Common myeloid progenitor, CD34-positive (primary cell): ENCODE data around the gene CDH9.

Experiments
- CTCF ChIA-PET: fragments of 350-600 bp; sonication (Branson Sonifier 250); formaldehyde crosslinking; loops from one replicate; lab custom pipeline; 2021; ENCODE audit warnings: antibody characterized with exemption; lab: Charles Lee
- POLR2A ChIA-PET: fragments of 350-600 bp; sonication (Branson Sonifier 250); formaldehyde crosslinking; loops from one replicate; lab custom pipeline; 2021; ENCODE audit warnings: antibody characterized with exemption; lab: Charles Lee
- DNase-seq, 3 donors: peaks; one replicate each; pipeline versions ENCODE4 v3.0.0 to v3.0.0-alpha.2; 2013
- H3K27ac ChIP-seq, 2 experiments: 1 replicate in 1 of 2; 2 replicates in 1 of 2; pipeline ENCODE4 v1.7.0; 2013; ENCODE audit warnings: inconsistent platforms in 2 of 2, low read length in 2 of 2, mild to moderate bottlenecking in 2 of 2, low read depth in 1 of 2, moderate library complexity in 1 of 2; ENCODE audit not compliant: severe bottlenecking in 2 of 2, insufficient read depth in 1 of 2, poor library complexity in 1 of 2
- H3K27me3 ChIP-seq, 5 experiments: replicated peaks in 2 of 5; 1 replicate in 3 of 5; 2 replicates in 2 of 5; pipeline versions ENCODE4 v1.6.1 to v1.7.0; 2013; ENCODE audit warnings: low read length in 4 of 5, mild to moderate bottlenecking in 2 of 5, moderate library complexity in 2 of 5, inconsistent platforms in 1 of 5; ENCODE audit not compliant: insufficient read depth in 5 of 5, control insufficient read depth in 4 of 5
- H3K36me3 ChIP-seq, 4 experiments: 1 replicate in 2 of 4; 2 replicates in 2 of 4; pipeline versions ENCODE4 v1.6.1 to v1.7.0; 2013; ENCODE audit warnings: low read length in 3 of 4, control low read depth in 1 of 4, mild to moderate bottlenecking in 1 of 4; ENCODE audit not compliant: control insufficient read depth in 4 of 4, insufficient read depth in 4 of 4
- H3K4me1 ChIP-seq, 4 experiments: 1 replicate in 3 of 4; 2 replicates in 1 of 4; pipeline versions ENCODE4 v1.6.1 to v1.7.1; 2013; ENCODE audit warnings: low read length in 3 of 4, mild to moderate bottlenecking in 3 of 4, control low read depth in 1 of 4, inconsistent platforms in 1 of 4, moderate library complexity in 1 of 4; ENCODE audit not compliant: control insufficient read depth in 4 of 4, insufficient read depth in 4 of 4; ENCODE audit errors: control extremely low read depth in 1 of 4
- H3K4me3 ChIP-seq, 7 experiments: 1 replicate in 4 of 7; 2 replicates in 3 of 7; pipeline versions ENCODE4 v1.5.1 to v1.7.0; 2013; ENCODE audit warnings: mild to moderate bottlenecking in 7 of 7, low read length in 6 of 7, moderate library complexity in 6 of 7, inconsistent platforms in 2 of 7, low read depth in 2 of 7, control low read depth in 1 of 7; ENCODE audit not compliant: insufficient read depth in 4 of 7, control insufficient read depth in 1 of 7; ENCODE audit errors: extremely low read depth in 1 of 7
- H3K9me3 ChIP-seq, 5 experiments: 1 replicate in 4 of 5; 2 replicates in 1 of 5; pipeline versions ENCODE4 v1.6.1 to v1.7.1; 2013; ENCODE audit warnings: low read length in 4 of 5, mild to moderate bottlenecking in 2 of 5, inconsistent platforms in 1 of 5, low read depth in 1 of 5, moderate library complexity in 1 of 5; ENCODE audit not compliant: control insufficient read depth in 4 of 5, insufficient read depth in 2 of 5; ENCODE audit errors: control extremely low read depth in 1 of 5
- WGBS: methylation state at CpG from one replicate; pipeline ENCODE4 v1.1.5; 2013; ENCODE audit not compliant: insufficient coverage; 5-methylcytosine and 5-hydroxymethylcytosine counted together

CDH9 gene

DNA sequence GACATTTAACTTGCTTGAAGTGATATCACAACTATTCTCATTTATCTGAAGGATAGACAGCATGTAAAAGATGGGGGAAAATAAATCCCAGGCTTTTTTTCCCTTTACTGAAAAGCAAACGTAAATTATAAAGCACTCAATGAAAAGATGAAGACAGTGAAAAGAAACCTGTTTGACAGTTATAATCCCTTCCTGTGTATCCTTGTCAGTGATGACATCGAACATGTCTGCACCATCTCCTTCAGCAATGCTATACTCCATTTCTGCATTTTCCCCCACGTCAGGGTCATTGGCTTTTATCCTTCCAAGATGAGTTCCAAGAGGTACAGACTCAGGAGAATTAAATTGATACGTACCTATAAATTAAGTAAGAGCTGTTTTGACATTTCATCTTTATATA lies 134.9 kb downstream of the CDH9 start:
- ChIA-PET CTCF (no interaction called here), POLR2A (no interaction called here)
- WGBS = 87% methylated on average over 3 of the region's 4 CpGs
- H3K27ac ChIP-seq = no peak overlapping the region
- no peak overlapping the region for H3K4me3 ChIP-seq
- H3K4me1 ChIP-seq = no peaks in the 10 kb centered on the region
- no peaks in the 10 kb centered on the region for H3K27me3 ChIP-seq
- H3K9me3 ChIP-seq = no peaks in the 10 kb centered on the region
- no peak for DNase-seq
- no peaks in the 10 kb centered on the region for H3K36me3 ChIP-seq

DNA sequence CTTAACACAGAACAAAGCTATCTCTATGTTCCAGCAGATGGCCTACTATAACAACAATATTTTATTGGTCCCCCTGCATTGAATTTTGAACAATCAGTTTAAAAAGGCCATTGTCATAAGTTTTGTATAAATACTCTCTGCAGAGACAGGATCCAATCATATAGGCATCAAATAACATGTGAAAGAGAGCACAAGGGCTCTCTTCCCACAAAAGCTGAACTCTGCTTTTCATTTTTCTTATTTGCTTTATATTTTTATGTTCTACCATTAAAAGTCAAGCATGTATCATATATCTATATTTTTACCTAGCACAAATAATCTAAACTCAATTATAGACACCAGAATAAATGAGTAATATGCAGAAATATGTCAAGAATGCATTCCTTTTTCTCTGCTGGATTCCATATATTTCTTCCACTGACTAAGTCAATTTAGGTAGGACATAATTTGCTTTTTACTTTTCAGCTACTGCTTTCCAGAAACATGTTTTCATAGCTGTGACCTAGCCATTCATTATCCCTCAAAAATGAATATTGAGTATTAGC lies 143.6 kb downstream of the CDH9 start:
- ChIA-PET CTCF (no interaction called here), POLR2A (no interaction called here)
- Histone ChIP-seq H3K27me3 (no peaks in the 10 kb centered on the region), H3K4me3 (no peak overlapping the region), H3K4me1 (no peaks in the 10 kb centered on the region), H3K9me3 (no peaks in the 10 kb centered on the region), H3K36me3 (no peaks in the 10 kb centered on the region), H3K27ac (no peak overlapping the region)
- no peak for DNase-seq

- Histone ChIP-seq H3K27ac (no peak overlapping the region), H3K4me3 (no peak overlapping the region), H3K27me3 (no peaks in the 10 kb centered on the region), H3K36me3 (no peaks in the 10 kb centered on the region), H3K4me1 (no peaks in the 10 kb centered on the region), H3K9me3 (no peaks in the 10 kb centered on the region)
- POLR2A ChIA-PET = no interaction called here
- DNase-seq = no peak
- CTCF ChIA-PET = no interaction called here
Observed at GRCh38 chr5:26893078-26893477, 145.3 kb downstream of the CDH9 start.

DNA sequence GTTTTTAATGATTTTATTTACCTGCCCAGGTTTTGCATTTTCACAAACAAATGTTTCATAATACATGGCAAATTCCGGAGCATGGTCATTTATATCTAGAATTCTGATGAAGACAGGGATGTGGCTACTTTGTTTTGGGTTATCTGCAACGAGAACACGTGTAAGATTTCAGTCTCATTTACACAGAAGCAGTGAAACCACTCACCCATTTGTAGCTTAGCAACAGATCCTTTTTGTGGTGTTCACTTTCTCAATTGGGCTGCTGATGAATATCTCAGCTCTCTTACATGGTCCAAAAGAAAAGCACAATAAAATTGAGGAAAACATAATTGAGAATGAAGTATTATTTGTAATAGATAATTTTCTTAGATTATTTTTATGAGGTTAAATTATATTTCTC lies 148.6 kb downstream of the CDH9 start:
- DNase-seq = no peak
- Histone ChIP-seq H3K27ac (no peak overlapping the region), H3K9me3 (no peaks in the 10 kb centered on the region), H3K4me1 (no peaks in the 10 kb centered on the region), H3K4me3 (no peak overlapping the region), H3K27me3 (no peaks in the 10 kb centered on the region), H3K36me3 (no peaks in the 10 kb centered on the region)
- CTCF ChIA-PET = interaction anchor here (0.9 kb wide), 1 partner anchor 9 kb away, joined by 3 read pairs; no protein-coding TSS in a partner anchor
- POLR2A ChIA-PET = no interaction called here
- WGBS = no CpG with 5 or more reads among the region's 3 CpGs

- Histone ChIP-seq H3K4me1 (no peaks in the 10 kb centered on the region), H3K36me3 (no peaks in the 10 kb centered on the region), H3K27ac (no peak overlapping the region), H3K9me3 (no peaks in the 10 kb centered on the region), H3K27me3 (no peaks in the 10 kb centered on the region), H3K4me3 (no peak overlapping the region)
- DNase-seq = no peak
- POLR2A ChIA-PET = no interaction called here
- 100% methylated on average over 1 of the region's 2 CpGs for WGBS
- CTCF ChIA-PET = no interaction called here
Observed at GRCh38 chr5:26884481-26884880, 153.9 kb downstream of the CDH9 start.

- Histone ChIP-seq H3K9me3 (no peaks in the 10 kb centered on the region), H3K36me3 (no peaks in the 10 kb centered on the region), H3K4me3 (no peak overlapping the region), H3K27ac (no peak overlapping the region), H3K27me3 (no peaks in the 10 kb centered on the region), H3K4me1 (no peaks in the 10 kb centered on the region)
- no CpG with 5 or more reads among the region's 5 CpGs for WGBS
- ChIA-PET POLR2A (no interaction called here), CTCF (no interaction called here)
- no peak for DNase-seq
Observed at GRCh38 chr5:26883375-26883774, 155.0 kb downstream of the CDH9 start.

- Histone ChIP-seq H3K4me3 (no peak overlapping the region), H3K4me1 (no peaks in the 10 kb centered on the region), H3K36me3 (no peaks in the 10 kb centered on the region), H3K27ac (no peak overlapping the region), H3K9me3 (no peaks in the 10 kb centered on the region), H3K27me3 (no peaks in the 10 kb centered on the region)
- WGBS = no CpG with 5 or more reads among the region's 2 CpGs
- ChIA-PET CTCF (no interaction called here), POLR2A (no interaction called here)
- DNase-seq = no peak
Observed at GRCh38 chr5:26881901-26882300, 156.5 kb downstream of the CDH9 start.
